Thyroid gland (tissue), 4 donors: Measurements from ENCODE around the gene MACF1. TPM values are rescaled to one million over a fixed set of nuclear protein-coding genes. Genes with fewer than 3 reads are reported as not detected.
A peak's percentile ranks its signal among the peaks of the same experiment; 100 is the strongest.
"Not testable (repeated sequence)": the region's sequence is repeated elsewhere in the genome, so short reads cannot be mapped to it uniquely, and the experiment has no call there.

Experiments
- DNase-seq, 2 donors: peaks; one replicate each; pipeline ENCODE4 v3.0.0-alpha.2; 2019
- H3K27ac ChIP-seq, 3 donors: fragments of 200-600 bp; sonication (generic); 1 replicate in 2 of 3; 2 replicates in 1 of 3; pipeline ENCODE4 v1.5.1; 2016 to 2019; ENCODE audit warnings: mild to moderate bottlenecking in 1 of 3, moderate library complexity in 1 of 3
- H3K27me3 ChIP-seq: fragments of 200-600 bp; sonication (generic); one replicate; pipeline ENCODE4 v1.5.1; 2019
- H3K36me3 ChIP-seq, 2 donors: fragments of 200-600 bp; sonication (generic); one replicate each; pipeline ENCODE4 v1.5.1; 2016 to 2019
- H3K4me1 ChIP-seq, 2 donors: fragments of 200-600 bp; sonication (generic); one replicate each; pipeline ENCODE4 v1.5.1; 2017 to 2019
- H3K4me3 ChIP-seq, 3 donors: fragments of 200-600 bp; sonication (generic); replicated peaks in 1 of 3; 1 replicate in 2 of 3; 2 replicates in 1 of 3; pipeline ENCODE4 v1.5.1; 2016; ENCODE audit warnings: mild to moderate bottlenecking in 1 of 3
- H3K9me3 ChIP-seq: fragments of 200-600 bp; sonication (generic); one replicate; pipeline ENCODE4 v1.5.1; 2017
- CTCF ChIP-seq, 6 experiments: fragments of 200-600 bp in 3 of 6; fragments of 450-650 bp in 3 of 6; sonication (generic) in 3 of 6; IDR thresholded peaks; one replicate each; pipeline ENCODE4 v1.5.1; 2016 to 2019; ENCODE audit warnings: antibody characterized with exemption in 6 of 6, mild to moderate bottlenecking in 2 of 6, inconsistent platforms in 1 of 6, moderate library complexity in 1 of 6
- POLR2A ChIP-seq, 2 donors: fragments of 450-650 bp; IDR thresholded peaks; one replicate each; pipeline ENCODE4 v1.6.1; 2017; ENCODE audit warnings: antibody characterized with exemption in 2 of 2, mild to moderate bottlenecking in 2 of 2, moderate library complexity in 1 of 2
- WGBS, 2 donors: methylation state at CpG; one replicate each; pipeline ENCODE4 v1.1.5; 2017; 5-methylcytosine and 5-hydroxymethylcytosine counted together
- intact Hi-C: fragments of 100-400 bp; cut with DNase I; formaldehyde crosslinking; loops from one replicate; pipeline ENCODE4 v1.15.1; 2023
- total RNA-seq, 4 donors: library from RNA; depleted of rRNA; stranded (reverse); fragments of >200 nt; gene quantifications; one replicate each; pipeline ENCODE4 v1.2.3, GENCODE V29; 2016

Gene MACF1
- total RNA-seq, 4 donors from 2014 or later = 308 to 834 (median 427) TPM

- no peaks in the 10 kb centered on the region for H3K9me3 ChIP-seq
- no peak for TF ChIP-seq POLR2A (IDR thresholded peaks at IDR 0.05)
- TF ChIP-seq CTCF (IDR thresholded peaks at IDR 0.05) = no peak
- no peak for DNase-seq
- H3K4me3 ChIP-seq = no peak overlapping the region
- 84 to 86% methylated on average over 8 of the region's 8 CpGs for WGBS, 2 donors
- H3K4me1 ChIP-seq = no peaks in the 10 kb centered on the region
- H3K36me3 ChIP-seq = peaks cover 86 to 90% of the 10 kb centered on the region in 2 donors
- H3K27me3 ChIP-seq = no peaks in the 10 kb centered on the region
- no peak overlapping the region for H3K27ac ChIP-seq
- intact Hi-C loops = loop anchor here (10.0 kb wide), 1 partner anchor 81 kb away; no protein-coding TSS in a partner anchor
Observed at GRCh38 chr1:39453603-39454002, 249.1 kb downstream of the MACF1 start.

GRCh38 chr1:39458991-39459390 lies 254.5 kb downstream of the MACF1 start:
- TF ChIP-seq POLR2A (IDR thresholded peaks at IDR 0.05) (peak in 1 of 2 donors; percentile 37), CTCF (IDR thresholded peaks at IDR 0.05) (no peak)

GRCh38 chr1:39462074-39462473 lies 257.6 kb downstream of the MACF1 start:
- H3K9me3 ChIP-seq = no peaks in the 10 kb centered on the region
- no peak for DNase-seq
- peaks cover 18 to 22% of the 10 kb centered on the region in 2 donors for H3K4me1 ChIP-seq
- 64 to 89% methylated on average over 1 of the region's 1 CpG for WGBS, 2 donors
- no peaks in the 10 kb centered on the region for H3K27me3 ChIP-seq
- no peak overlapping the region for H3K27ac ChIP-seq
- intact Hi-C loops = no loop called here
- H3K36me3 ChIP-seq = peaks cover 62 to 69% of the 10 kb centered on the region in 2 donors
- TF ChIP-seq CTCF (IDR thresholded peaks at IDR 0.05) = no peak
- TF ChIP-seq POLR2A (IDR thresholded peaks at IDR 0.05) = no peak
- H3K4me3 ChIP-seq = no peak overlapping the region

More at GRCh38 chr1:39458991-39459390, 254.5 kb downstream of the MACF1 start:
- no peaks in the 10 kb centered on the region for H3K27me3 ChIP-seq
- H3K9me3 ChIP-seq = no peaks in the 10 kb centered on the region
- intact Hi-C loops = loop anchor here (10.0 kb wide), 1 partner anchor 76 kb away; no protein-coding TSS in a partner anchor
- peaks cover 83 to 84% of the 10 kb centered on the region in 2 donors for H3K36me3 ChIP-seq
- peaks cover 6 to 9% of the 10 kb centered on the region in 2 donors for H3K4me1 ChIP-seq
- DNase-seq = peak; percentile 83 to 84
- 19 to 50% methylated on average over 4 of the region's 4 CpGs for WGBS, 2 donors
- H3K4me3 ChIP-seq = no peak overlapping the region
- peak overlapping the region in 2 of 3 donors; percentile 61 to 76 for H3K27ac ChIP-seq

- intact Hi-C loops = no loop called here
- no peaks in the 10 kb centered on the region for H3K9me3 ChIP-seq
- H3K27me3 ChIP-seq = no peaks in the 10 kb centered on the region
- 76 to 84% methylated on average over 3 of the region's 3 CpGs for WGBS, 2 donors
- H3K4me3 ChIP-seq = no peak overlapping the region
- H3K4me1 ChIP-seq = peaks cover 11 to 14% of the 10 kb centered on the region in 2 donors
- H3K36me3 ChIP-seq = peaks cover 52 to 69% of the 10 kb centered on the region in 2 donors
- H3K27ac ChIP-seq = peak overlapping the region in 2 of 3 donors; percentile 45 to 49
- no peak for TF ChIP-seq POLR2A (IDR thresholded peaks at IDR 0.05)
- TF ChIP-seq CTCF (IDR thresholded peaks at IDR 0.05) = no peak
- DNase-seq = no peak
Observed at GRCh38 chr1:39466413-39467107, 262.1 kb downstream of the MACF1 start.

GRCh38 chr1:39467108-39467720 lies 262.7 kb downstream of the MACF1 start:
- 86 to 90% methylated on average over 16 of the region's 16 CpGs for WGBS, 2 donors
- H3K4me3 ChIP-seq, intact Hi-C loops, H3K27ac ChIP-seq, H3K9me3 ChIP-seq, DNase-seq, H3K27me3 ChIP-seq: not testable (repeated sequence)
- Histone ChIP-seq H3K4me1 (peaks cover 11 to 14% of the 10 kb centered on the region in 2 donors), H3K36me3 (peaks cover 46 to 67% of the 10 kb centered on the region in 2 donors)
